ENCODE results near the gene NOTCH2. TPM values are rescaled to one million over a fixed set of nuclear protein-coding genes. Genes with fewer than 3 reads are reported as not detected.
"Not testable (repeated sequence)": the region's sequence is repeated elsewhere in the genome, so short reads cannot be mapped to it uniquely, and the experiment has no call there.

Gene NOTCH2
- total RNA-seq (2021; ENCODE audit: unreplicated experiment) (62.9 TPM), Bru-seq, nascent RNA (percentile 79 among the genes with signal in this experiment), BruChase-seq, experiment 1, labeled RNA remaining after a 6-hour chase (percentile 85 among the genes with signal in this experiment), BruChase-seq, experiment 2, labeled RNA remaining after a 2-hour chase (percentile 71 among the genes with signal in this experiment)
- polyA plus RNA-seq (2012), result 25.5 and 27.5 TPM in 2 replicates
- long read RNA-seq, partial matches to known transcripts, result 1 of 25 reads
- long read RNA-seq, other reads (novel, unspliced or antisense), result 24 of 25 reads

GRCh38 chr1:120069067-120069919, at the start of gene NOTCH2:
Gene NOTCH2 (minus strand): TSS chr1:120069662. CDS start chr1:120069406, 256 bp downstream.
- H4K20me1 ChIP-seq (ENCODE audit: insufficient read depth); H3K79me2 ChIP-seq (ENCODE audit: insufficient read depth, low read length); H3K27ac ChIP-seq (ENCODE audit: low read depth, low read length); POLR2A ChIA-PET; H2AFZ ChIP-seq (ENCODE audit: low read depth, low read length, poor library complexity, severe bottlenecking); RAD21 ChIA-PET (ENCODE audit: low non-redundant PET in 1 of 2, low total read pairs in 2 of 2, uncharacterized antibody in 2 of 2, unreplicated experiment in 2 of 2); H3K36me3 ChIP-seq (ENCODE audit: control insufficient read depth in 1 of 2, insufficient read depth in 2 of 2, low read length in 2 of 2); CTCF ChIA-PET; DNase-seq (ENCODE audit: low read depth, low spot score); H3K9me3 ChIP-seq (ENCODE audit: control insufficient read depth in 1 of 2, insufficient read depth in 1 of 2, low read depth in 1 of 2, low read length in 2 of 2); H3K9me2 ChIP-seq (ENCODE audit: insufficient read depth); BruUV-seq (replicated peaks); H3K4me1 ChIP-seq (ENCODE audit: control insufficient read depth in 1 of 2, insufficient read depth in 2 of 2, low read length in 2 of 2); intact Hi-C loops (cut with micrococcal nuclease); H3K27me3 ChIP-seq (ENCODE audit: insufficient read depth, low read length): not testable (repeated sequence)
- Histone ChIP-seq H3K4me3 (replicated peaks in 1 of 2; ENCODE audit: low read depth in 1 of 2, low read length in 2 of 2) (peak within 1 kb of the TSS; percentile 45 to 53), H3K9ac (ENCODE audit: low read length) (peak within 1 kb of the TSS; percentile 59), H3K4me2 (ENCODE audit: low read length) (peak within 1 kb of the TSS; percentile 52)
- peak; percentile 100 for ATAC-seq

DNA sequence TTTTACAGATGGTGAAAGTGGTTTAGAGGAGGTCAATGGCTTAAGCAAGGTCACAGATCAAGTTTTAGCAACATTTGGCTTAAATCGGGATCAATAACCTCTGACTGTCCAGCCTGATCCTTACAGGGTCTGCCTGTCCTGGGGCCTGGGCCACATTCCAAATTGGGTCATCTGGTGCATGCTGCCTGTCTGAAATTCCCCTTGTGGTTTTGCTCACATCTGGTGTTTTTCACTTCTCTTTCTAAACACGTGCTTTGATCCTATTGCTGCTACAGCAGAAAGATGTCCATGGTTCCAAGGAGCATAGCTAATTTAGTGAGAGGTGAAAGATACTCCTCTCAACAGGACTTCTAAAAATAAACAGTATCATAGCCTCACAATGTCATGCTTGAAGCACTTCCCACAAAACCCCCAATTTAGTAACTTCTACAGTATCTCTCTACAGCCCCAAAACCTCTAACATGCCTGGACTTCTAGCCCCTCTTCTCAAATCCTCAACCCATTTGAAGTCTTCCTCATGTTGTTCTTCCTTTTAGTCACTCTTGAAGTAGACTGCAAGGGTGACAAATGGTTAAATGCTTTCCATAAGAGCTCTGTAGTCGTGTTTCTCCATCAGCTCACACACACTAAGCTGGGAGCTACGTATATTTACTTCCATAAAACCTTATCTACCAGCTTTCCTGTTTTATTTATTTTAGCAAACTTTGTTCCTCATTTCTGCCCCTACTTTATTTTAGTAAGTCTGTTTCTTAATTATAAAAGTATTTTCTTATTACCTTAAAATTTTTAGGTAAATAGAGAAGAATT, 48.1 kb upstream of the NOTCH2 start:
- H3K9me3 ChIP-seq (ENCODE audit: control insufficient read depth in 1 of 2, insufficient read depth in 1 of 2, low read depth in 1 of 2, low read length in 2 of 2); H3K4me3 ChIP-seq (replicated peaks in 1 of 2; ENCODE audit: low read depth in 1 of 2, low read length in 2 of 2); H3K36me3 ChIP-seq (ENCODE audit: control insufficient read depth in 1 of 2, insufficient read depth in 2 of 2, low read length in 2 of 2); H4K20me1 ChIP-seq (ENCODE audit: insufficient read depth); H3K27me3 ChIP-seq (ENCODE audit: insufficient read depth, low read length); BruUV-seq (replicated peaks); POLR2A ChIA-PET; H3K27ac ChIP-seq (ENCODE audit: low read depth, low read length); H3K4me1 ChIP-seq (ENCODE audit: control insufficient read depth in 1 of 2, insufficient read depth in 2 of 2, low read length in 2 of 2); DNase-seq (ENCODE audit: low read depth, low spot score); CTCF ChIA-PET; H2AFZ ChIP-seq (ENCODE audit: low read depth, low read length, poor library complexity, severe bottlenecking); RAD21 ChIA-PET (ENCODE audit: low non-redundant PET in 1 of 2, low total read pairs in 2 of 2, uncharacterized antibody in 2 of 2, unreplicated experiment in 2 of 2); H3K9me2 ChIP-seq (ENCODE audit: insufficient read depth); H3K4me2 ChIP-seq (ENCODE audit: low read length); H3K79me2 ChIP-seq (ENCODE audit: insufficient read depth, low read length); H3K9ac ChIP-seq (ENCODE audit: low read length); ATAC-seq; intact Hi-C loops (cut with micrococcal nuclease): not testable (repeated sequence)

- H2AFZ ChIP-seq (ENCODE audit: low read depth, low read length, poor library complexity, severe bottlenecking); H3K4me2 ChIP-seq (ENCODE audit: low read length); POLR2A ChIA-PET; H3K4me3 ChIP-seq (replicated peaks in 1 of 2; ENCODE audit: low read depth in 1 of 2, low read length in 2 of 2); H3K79me2 ChIP-seq (ENCODE audit: insufficient read depth, low read length); BruUV-seq (replicated peaks); ATAC-seq; H3K9me2 ChIP-seq (ENCODE audit: insufficient read depth); H3K4me1 ChIP-seq (ENCODE audit: control insufficient read depth in 1 of 2, insufficient read depth in 2 of 2, low read length in 2 of 2); RAD21 ChIA-PET (ENCODE audit: low non-redundant PET in 1 of 2, low total read pairs in 2 of 2, uncharacterized antibody in 2 of 2, unreplicated experiment in 2 of 2); DNase-seq (ENCODE audit: low read depth, low spot score); intact Hi-C loops (cut with micrococcal nuclease); H3K27me3 ChIP-seq (ENCODE audit: insufficient read depth, low read length); H3K27ac ChIP-seq (ENCODE audit: low read depth, low read length); H3K9me3 ChIP-seq (ENCODE audit: control insufficient read depth in 1 of 2, insufficient read depth in 1 of 2, low read depth in 1 of 2, low read length in 2 of 2); CTCF ChIA-PET; H4K20me1 ChIP-seq (ENCODE audit: insufficient read depth); H3K36me3 ChIP-seq (ENCODE audit: control insufficient read depth in 1 of 2, insufficient read depth in 2 of 2, low read length in 2 of 2); H3K9ac ChIP-seq (ENCODE audit: low read length): not testable (repeated sequence)
Observed at GRCh38 chr1:120116094-120116493, 46.6 kb upstream of the NOTCH2 start.

DNA sequence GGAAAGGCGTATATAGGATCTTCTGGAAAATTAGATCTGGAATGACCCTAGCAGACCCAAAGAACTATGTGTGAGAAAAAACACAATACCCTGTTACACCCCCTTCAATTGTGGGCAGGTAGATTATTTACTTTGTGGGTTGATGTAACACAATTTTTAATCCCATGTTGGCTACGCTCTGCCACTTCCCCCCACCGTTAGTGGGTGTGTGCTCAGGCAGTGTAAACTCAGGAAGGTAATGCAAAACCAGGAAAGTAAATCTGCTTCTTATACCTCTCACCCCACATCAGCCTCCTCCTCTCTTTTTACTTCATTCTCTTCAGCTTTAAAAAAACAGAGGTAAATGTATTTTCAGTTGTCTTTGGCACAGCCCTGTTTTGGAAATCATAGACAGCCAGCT, 43.7 kb upstream of the NOTCH2 start:
- H3K27me3 ChIP-seq (ENCODE audit: insufficient read depth, low read length); POLR2A ChIA-PET; H3K27ac ChIP-seq (ENCODE audit: low read depth, low read length); DNase-seq (ENCODE audit: low read depth, low spot score); H3K9me2 ChIP-seq (ENCODE audit: insufficient read depth); H4K20me1 ChIP-seq (ENCODE audit: insufficient read depth); H3K36me3 ChIP-seq (ENCODE audit: control insufficient read depth in 1 of 2, insufficient read depth in 2 of 2, low read length in 2 of 2); CTCF ChIA-PET; H3K79me2 ChIP-seq (ENCODE audit: insufficient read depth, low read length); H2AFZ ChIP-seq (ENCODE audit: low read depth, low read length, poor library complexity, severe bottlenecking); BruUV-seq (replicated peaks); H3K4me2 ChIP-seq (ENCODE audit: low read length); H3K4me3 ChIP-seq (replicated peaks in 1 of 2; ENCODE audit: low read depth in 1 of 2, low read length in 2 of 2); ATAC-seq; RAD21 ChIA-PET (ENCODE audit: low non-redundant PET in 1 of 2, low total read pairs in 2 of 2, uncharacterized antibody in 2 of 2, unreplicated experiment in 2 of 2); intact Hi-C loops (cut with micrococcal nuclease); H3K4me1 ChIP-seq (ENCODE audit: control insufficient read depth in 1 of 2, insufficient read depth in 2 of 2, low read length in 2 of 2); H3K9ac ChIP-seq (ENCODE audit: low read length); H3K9me3 ChIP-seq (ENCODE audit: control insufficient read depth in 1 of 2, insufficient read depth in 1 of 2, low read depth in 1 of 2, low read length in 2 of 2): not testable (repeated sequence)

Measured in HCT116 (cell line).